H1 (cell line): Measurements from ENCODE around the gene NFE2L2. TPM values are rescaled to one million over a fixed set of nuclear protein-coding genes. Genes with fewer than 3 reads are reported as not detected.

Experiments
- CTCF ChIA-PET: fragments of 300-600 bp; sonication (Branson Sonifier 250); formaldehyde crosslinking; loops from one replicate; lab custom pipeline; 2021; ENCODE audit not compliant: partially characterized antibody; lab: Charles Lee
- POLR2A ChIA-PET: fragments of 300-600 bp; sonication (Branson Sonifier 250); formaldehyde crosslinking; loops from one replicate; lab custom pipeline; 2021; ENCODE audit warnings: inconsistent platforms; ENCODE audit not compliant: partially characterized antibody; lab: Charles Lee
- DNase-seq, 2 experiments: peaks; one replicate each; pipeline versions ENCODE4 v3.0.0 to v3.0.0-alpha.2; 2010 to 2022; ENCODE audit warnings: low spot score in 2 of 2, low read depth in 1 of 2, mixed read lengths in 1 of 2
- FAIRE-seq: peaks from 2 replicates; lab custom pipeline; 2011; peaks lifted over from hg19 to GRCh38; lab: Jason Lieb, UNC
- H2AFZ ChIP-seq: 2 replicates; pipeline ENCODE4 v1.8.1; 2012; ENCODE audit warnings: low read length, inconsistent platforms
- H2AK5ac ChIP-seq: 2 replicates; pipeline ENCODE4 v1.6.1; 2013; ENCODE audit warnings: low read depth, low read length
- H2BK120ac ChIP-seq: replicated peaks from 2 replicates; pipeline ENCODE3; 2013; ENCODE audit warnings: low read depth, low read length, inconsistent platforms
- H2BK12ac ChIP-seq: 2 replicates; pipeline ENCODE4 v1.6.1; 2013; ENCODE audit warnings: low read depth, low read length
- H2BK15ac ChIP-seq: 2 replicates; pipeline ENCODE4 v1.6.1; 2013; ENCODE audit warnings: low read length
- H2BK20ac ChIP-seq: 2 replicates; pipeline ENCODE4 v1.6.1; 2013; ENCODE audit warnings: low read length
- H2BK5ac ChIP-seq: 2 replicates; pipeline ENCODE4 v1.6.1; 2013; ENCODE audit warnings: low read depth, low read length
- H3K14ac ChIP-seq: 2 replicates; pipeline ENCODE4 v1.6.1; 2013; ENCODE audit warnings: inconsistent platforms; ENCODE audit not compliant: insufficient read length
- H3K18ac ChIP-seq: 2 replicates; pipeline ENCODE4 v1.6.1; 2013; ENCODE audit warnings: low read length; ENCODE audit errors: extremely low read depth
- H3K23ac ChIP-seq: 2 replicates; pipeline ENCODE4 v1.6.1; 2013; ENCODE audit warnings: inconsistent platforms; ENCODE audit not compliant: insufficient read length
- H3K23me2 ChIP-seq: 2 replicates; pipeline ENCODE4 v1.6.1; 2013; ENCODE audit warnings: low read depth, low read length
- H3K27ac ChIP-seq: 2 replicates; pipeline ENCODE4 v1.6.1; 2011; ENCODE audit warnings: low read depth, low read length, inconsistent platforms
- H3K27me3 ChIP-seq, 4 experiments: replicated peaks in 1 of 4; 1 replicate in 1 of 4; 2 replicates in 3 of 4; pipeline versions ENCODE4 v1.6.1 to v1.8.1; 2011 to 2013; ENCODE audit warnings: low read length in 3 of 4, mild to moderate bottlenecking in 3 of 4, inconsistent platforms in 2 of 4, mixed read lengths in 2 of 4, moderate library complexity in 1 of 4; ENCODE audit not compliant: control insufficient read depth in 3 of 4, insufficient read depth in 3 of 4; ENCODE audit errors: extremely low read depth in 1 of 4
- H3K36me3 ChIP-seq, 4 experiments: 2 replicates each; pipeline versions ENCODE4 v1.6.1 to v1.8.1; 2011 to 2013; ENCODE audit warnings: mild to moderate bottlenecking in 4 of 4, low read length in 3 of 4, moderate library complexity in 2 of 4, control low read depth in 1 of 4, inconsistent platforms in 1 of 4; ENCODE audit not compliant: insufficient read depth in 4 of 4, control insufficient read depth in 2 of 4
- H3K4ac ChIP-seq: replicated peaks from 2 replicates; pipeline ENCODE3; 2013; ENCODE audit warnings: low read length, low read depth, mixed read lengths, inconsistent platforms; ENCODE audit not compliant: insufficient read length
- H3K4me1 ChIP-seq, 4 experiments: replicated peaks in 1 of 4; 1 replicate in 1 of 4; 2 replicates in 3 of 4; pipeline versions ENCODE4 v1.6.1 to v1.8.1; 2011 to 2013; ENCODE audit warnings: low read length in 3 of 4, inconsistent platforms in 2 of 4, mixed read lengths in 1 of 4; ENCODE audit not compliant: insufficient read depth in 4 of 4, control insufficient read depth in 3 of 4
- H3K4me2 ChIP-seq, 2 experiments: 2 replicates each; pipeline versions ENCODE4 v1.6.1 to v1.8.1; 2011 to 2013; ENCODE audit warnings: low read depth in 2 of 2, low read length in 2 of 2, control low read depth in 1 of 2, inconsistent platforms in 1 of 2, mild to moderate bottlenecking in 1 of 2; ENCODE audit not compliant: insufficient read depth in 1 of 2
- H3K4me3 ChIP-seq, 4 experiments: fragments of 200-600, 300-600 bp in 1 of 4; sonication (generic), shearing (Covaris generic), sonication (Bioruptor Twin) in 1 of 4; 2 replicates each; pipeline versions ENCODE4 v1.5.1 to v1.8.1; 2011 to 2016; ENCODE audit warnings: low read length in 4 of 4, low read depth in 3 of 4, control low read depth in 2 of 4, inconsistent platforms in 2 of 4, mild to moderate bottlenecking in 2 of 4, mixed read lengths in 1 of 4, moderate library complexity in 1 of 4; ENCODE audit not compliant: insufficient read depth in 2 of 4; ENCODE audit errors: extremely low read depth in 1 of 4
- H3K56ac ChIP-seq: replicated peaks from 2 replicates; pipeline ENCODE3; 2013; ENCODE audit warnings: low read depth, mild to moderate bottlenecking, mixed read lengths, low read length, inconsistent platforms; ENCODE audit not compliant: insufficient read length
- H3K79me1 ChIP-seq: 2 replicates; pipeline ENCODE4 v1.6.1; 2013; ENCODE audit warnings: low read depth, low read length, control low read depth
- H3K79me2 ChIP-seq, 2 experiments: 2 replicates each; pipeline versions ENCODE4 v1.6.1 to v1.8.1; 2012 to 2013; ENCODE audit warnings: low read length in 2 of 2, mild to moderate bottlenecking in 2 of 2, inconsistent platforms in 1 of 2; ENCODE audit not compliant: insufficient read depth in 2 of 2, control insufficient read depth in 1 of 2
- H3K9ac ChIP-seq, 4 experiments: replicated peaks in 1 of 4; 1 replicate in 1 of 4; 2 replicates in 3 of 4; pipeline versions ENCODE4 v1.6.1 to v1.8.1; 2011 to 2013; ENCODE audit warnings: low read depth in 3 of 4, low read length in 3 of 4, control low read depth in 2 of 4, mild to moderate bottlenecking in 2 of 4, moderate library complexity in 2 of 4, inconsistent platforms in 1 of 4; ENCODE audit errors: extremely low read depth in 1 of 4
- H3K9me3 ChIP-seq, 2 experiments: 2 replicates each; pipeline versions ENCODE4 v1.6.1 to v1.8.1; 2012 to 2013; ENCODE audit warnings: mild to moderate bottlenecking in 2 of 2, moderate library complexity in 2 of 2, control low read depth in 1 of 2, inconsistent platforms in 1 of 2, low read depth in 1 of 2, low read length in 1 of 2, mixed read lengths in 1 of 2; ENCODE audit not compliant: insufficient read depth in 2 of 2
- H4K20me1 ChIP-seq, 2 experiments: replicated peaks in 1 of 2; 2 replicates each; pipeline versions ENCODE3 to v1.8.1; 2011 to 2013; ENCODE audit warnings: inconsistent platforms in 2 of 2, low read length in 2 of 2, mild to moderate bottlenecking in 1 of 2; ENCODE audit not compliant: insufficient read depth in 2 of 2, control insufficient read depth in 1 of 2
- H4K5ac ChIP-seq: 2 replicates; pipeline ENCODE4 v1.6.1; 2013; ENCODE audit warnings: low read length, low read depth, mixed read lengths, inconsistent platforms; ENCODE audit not compliant: insufficient read length
- H4K8ac ChIP-seq: 2 replicates; pipeline ENCODE4 v1.8.0; 2013; ENCODE audit warnings: mild to moderate bottlenecking, moderate library complexity, low read length, inconsistent platforms; ENCODE audit not compliant: insufficient read depth; ENCODE audit errors: extremely low read depth
- H4K91ac ChIP-seq: replicated peaks from 2 replicates; pipeline ENCODE3; 2013; ENCODE audit warnings: low read length, mixed read lengths, inconsistent platforms; ENCODE audit not compliant: insufficient read length
- CBX8 ChIP-seq: fragments of 300-800, 300-1000 bp; sonication (generic); IDR thresholded peaks from 2 replicates; pipeline ENCODE4 v1.7.1; 2016; ENCODE audit warnings: low read depth, low read length, borderline replicate concordance
- GTF2F1 ChIP-seq: IDR thresholded peaks from 2 replicates; pipeline ENCODE4 v1.6.1; 2012; ENCODE audit warnings: low read depth, low read length, improper control_type of control experiment, borderline replicate concordance
- JUND ChIP-seq: IDR thresholded peaks from 2 replicates; pipeline ENCODE4 v1.6.1; 2011; ENCODE audit warnings: mild to moderate bottlenecking, improper control_type of control experiment, low read length
- MAX ChIP-seq: IDR thresholded peaks from 2 replicates; pipeline ENCODE4 v1.6.1; 2012; ENCODE audit warnings: inconsistent platforms
- RXRA ChIP-seq: IDR thresholded peaks from 2 replicates; pipeline ENCODE4 v1.6.1; 2011; ENCODE audit warnings: low read depth, mild to moderate bottlenecking, low read length, moderate library complexity; ENCODE audit not compliant: insufficient read depth
- TAF1 ChIP-seq: IDR thresholded peaks from 2 replicates; pipeline ENCODE4 v1.6.1; 2011; ENCODE audit warnings: mild to moderate bottlenecking, low read depth, low read length
- polyA plus RNA-seq, 7 experiments: library from polyadenylated mRNA; depleted of rRNA in 3 of 7; stranded (reverse) in 5 of 7; unstranded in 2 of 7; fragments of >200 nt in 5 of 7; fragments of 200-250 nt in 2 of 7; gene quantifications; 1 replicate in 5 of 7; 2 replicates in 1 of 7; 4 replicates in 1 of 7; pipeline versions ENCODE4 v1.2.1 to v1.2.3, GENCODE V29; 2011 to 2013; ENCODE audit warnings: missing spikeins in 2 of 7, mixed read lengths in 2 of 7
- total RNA-seq: library from RNA; stranded (reverse); fragmentation: NEBNext Ultra II Directional; extraction: Animal tissue kit (Norgen Biotek cat#: 25700); gene quantifications from 2 replicates; pipeline ENCODE4 v1.2.1, GENCODE V29; 2021

NFE2L2 gene
- total and polyA plus RNA-seq, 2 of the 8 experiments (the other 6 are each of a cell fraction or from before 2014, with no cell fraction given), result 33.2 to 34.5 TPM

- no peaks in the 10 kb centered on the region for H3K27me3 ChIP-seq
- ChIA-PET CTCF (interaction anchor here (0.9 to 2.5 kb wide), 5 partner anchors 8 to 141 kb away, joined by 3 to 6 read pairs (median 4); no protein-coding TSS in a partner anchor), POLR2A (no interaction called here)
- no peak overlapping the region for H3K9ac ChIP-seq
- no peak overlapping the region for H3K18ac ChIP-seq
- H3K56ac ChIP-seq, result no peak overlapping the region
- no peak overlapping the region for H4K91ac ChIP-seq
- no peaks in the 10 kb centered on the region for H3K9me3 ChIP-seq
- H3K79me2 ChIP-seq, result no peaks in the 10 kb centered on the region
- no peak overlapping the region for H2BK120ac ChIP-seq
- no peaks in the 10 kb centered on the region for H3K23me2 ChIP-seq
- no peak overlapping the region for H3K14ac ChIP-seq
- no peak overlapping the region for H2AFZ ChIP-seq
- no peaks in the 10 kb centered on the region for H3K79me1 ChIP-seq
- H3K4me3 ChIP-seq, result no peak overlapping the region
- no peak overlapping the region for H4K5ac ChIP-seq
- no peak overlapping the region for H2AK5ac ChIP-seq
- H2BK12ac ChIP-seq, result no peak overlapping the region
- no peaks in the 10 kb centered on the region for H3K36me3 ChIP-seq
- no peak overlapping the region for H3K27ac ChIP-seq
- no peak overlapping the region for H2BK15ac ChIP-seq
- H3K4me1 ChIP-seq, result no peaks in the 10 kb centered on the region
- H4K20me1 ChIP-seq, result no peaks in the 10 kb centered on the region
- TF ChIP-seq CBX8 (no peak), RXRA (no peak), TAF1 (no peak), GTF2F1 (no peak), JUND (no peak), MAX (no peak)
- FAIRE-seq (no peak), DNase-seq (no peak)
- H3K4ac ChIP-seq, result no peak overlapping the region
- H2BK20ac ChIP-seq, result no peak overlapping the region
- no peak overlapping the region for H4K8ac ChIP-seq
- no peak overlapping the region for H2BK5ac ChIP-seq
- H3K4me2 ChIP-seq, result no peak overlapping the region
- no peak overlapping the region for H3K23ac ChIP-seq
Measured at GRCh38 chr2:177303939-177304338, 39.4 kb upstream of the NFE2L2 start.
